Measurements from ENCODE around the gene ARHGAP26. TPM values are rescaled to one million over a fixed set of nuclear protein-coding genes. Genes with fewer than 3 reads are reported as not detected.

ARHGAP26 gene
- total RNA-seq, 1 experiment from 2014 or later = 79.8 TPM

DNA sequence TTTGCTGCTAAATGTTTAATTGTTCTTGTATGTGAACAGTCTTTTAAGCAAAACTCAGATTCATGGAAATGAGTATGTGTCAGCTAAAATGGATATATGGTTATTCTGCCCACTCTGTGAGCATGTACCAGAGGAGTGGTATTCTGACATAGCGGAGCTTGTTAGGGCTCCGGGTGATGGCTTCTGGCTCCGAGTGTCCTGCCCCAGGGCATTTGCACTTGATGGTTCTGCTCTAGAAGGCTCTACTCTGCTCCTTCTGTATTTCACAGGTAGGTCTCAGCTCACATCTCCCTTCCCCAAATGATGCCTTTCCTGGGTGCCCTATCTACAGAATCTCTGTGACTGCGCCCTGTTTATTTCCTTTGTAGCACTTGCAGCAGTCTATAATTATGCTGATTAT is 113.3 kb downstream of the ARHGAP26 start:
- intact Hi-C loops (cut with micrococcal nuclease; ENCODE audit: unreplicated experiment) = no loop called here
- peaks cover 61% of the 10 kb centered on the region for H3K36me3 Mint-ChIP-seq (ENCODE audit: insufficient read depth, unreplicated experiment)
- no peak for TF ChIP-seq CTCF (IDR thresholded peaks at IDR 0.05; ENCODE audit: insufficient read depth in 1 of 2, low read depth in 1 of 2, low read length in 1 of 2, severe bottlenecking in 1 of 2, unreplicated experiment in 1 of 2)
- H3K36me3 ChIP-seq (ENCODE audit: control insufficient read depth, insufficient read depth, low read length) = peaks cover 2% of the 10 kb centered on the region
- H3K27ac Mint-ChIP-seq (ENCODE audit: unreplicated experiment) = no peak overlapping the region
- no peak overlapping the region for H3K4me3 ChIP-seq (ENCODE audit: low read depth, low read length)
- POLR2A ChIA-PET = no interaction called here
- no peaks in the 10 kb centered on the region for H3K9me3 Mint-ChIP-seq (ENCODE audit: unreplicated experiment)
- CTCF ChIA-PET = interaction anchor here (0.6 to 2.3 kb wide), 4 partner anchors 13 to 170 kb away, joined by 3 to 8 read pairs (median 3); no protein-coding TSS in a partner anchor
- no peaks in the 10 kb centered on the region for H3K9me3 ChIP-seq
- H3K4me1 Mint-ChIP-seq (ENCODE audit: low read depth, unreplicated experiment) = peaks cover 15% of the 10 kb centered on the region
- H3K4me1 ChIP-seq = peaks cover 26% of the 10 kb centered on the region
- H3K27me3 ChIP-seq (replicated peaks; ENCODE audit: control insufficient read depth, insufficient read depth, low read length) = no peaks in the 10 kb centered on the region
- H3K4me3 Mint-ChIP-seq (ENCODE audit: unreplicated experiment) = no peak overlapping the region
- no TSS peak for BruUV-seq (replicated peaks)
- no peak for DNase-seq
- no peaks in the 10 kb centered on the region for H3K27me3 Mint-ChIP-seq (ENCODE audit: insufficient read depth, unreplicated experiment)

GRCh38 chr5:142884029-142884428 is 113.9 kb downstream of the ARHGAP26 start:
- POLR2A ChIA-PET = no interaction called here
- Mint-ChIP-seq H3K4me1 (ENCODE audit: low read depth, unreplicated experiment) (peaks cover 15% of the 10 kb centered on the region), H3K4me3 (ENCODE audit: unreplicated experiment) (no peak overlapping the region), H3K9me3 (ENCODE audit: unreplicated experiment) (no peaks in the 10 kb centered on the region), H3K36me3 (ENCODE audit: insufficient read depth, unreplicated experiment) (peaks cover 66% of the 10 kb centered on the region), H3K27me3 (ENCODE audit: insufficient read depth, unreplicated experiment) (no peaks in the 10 kb centered on the region), H3K27ac (ENCODE audit: unreplicated experiment) (no peak overlapping the region)
- H3K4me3 ChIP-seq (ENCODE audit: low read depth, low read length) = no peak overlapping the region
- H3K4me1 ChIP-seq = peaks cover 26% of the 10 kb centered on the region
- BruUV-seq (replicated peaks) = no TSS peak
- TF ChIP-seq CTCF (IDR thresholded peaks at IDR 0.05; ENCODE audit: insufficient read depth in 1 of 2, low read depth in 1 of 2, low read length in 1 of 2, severe bottlenecking in 1 of 2, unreplicated experiment in 1 of 2) = no peak
- peaks cover 1% of the 10 kb centered on the region for H3K36me3 ChIP-seq (ENCODE audit: control insufficient read depth, insufficient read depth, low read length)
- CTCF ChIA-PET = interaction anchor here (0.6 to 2.3 kb wide), 4 partner anchors 37 to 171 kb away, joined by 3 to 8 read pairs (median 3); no protein-coding TSS in a partner anchor
- H3K9me3 ChIP-seq = no peaks in the 10 kb centered on the region
- DNase-seq = no peak
- intact Hi-C loops (cut with micrococcal nuclease; ENCODE audit: unreplicated experiment) = no loop called here
- H3K27me3 ChIP-seq (replicated peaks; ENCODE audit: control insufficient read depth, insufficient read depth, low read length) = no peaks in the 10 kb centered on the region

- Mint-ChIP-seq H3K27me3 (ENCODE audit: insufficient read depth, unreplicated experiment) (no peaks in the 10 kb centered on the region), H3K9me3 (ENCODE audit: unreplicated experiment) (no peaks in the 10 kb centered on the region), H3K36me3 (ENCODE audit: insufficient read depth, unreplicated experiment) (peaks cover 59% of the 10 kb centered on the region), H3K4me3 (ENCODE audit: unreplicated experiment) (no peak overlapping the region), H3K27ac (ENCODE audit: unreplicated experiment) (peak overlapping the region; percentile 63), H3K4me1 (ENCODE audit: low read depth, unreplicated experiment) (peaks cover 15% of the 10 kb centered on the region)
- intact Hi-C loops (cut with micrococcal nuclease; ENCODE audit: unreplicated experiment) = loop anchor here (5.0 kb wide), 1 partner anchor 229 kb away; no protein-coding TSS in a partner anchor
- TF ChIP-seq CTCF (IDR thresholded peaks at IDR 0.05; ENCODE audit: insufficient read depth in 1 of 2, low read depth in 1 of 2, low read length in 1 of 2, severe bottlenecking in 1 of 2, unreplicated experiment in 1 of 2) = no peak
- H3K27me3 ChIP-seq (replicated peaks; ENCODE audit: control insufficient read depth, insufficient read depth, low read length) = no peaks in the 10 kb centered on the region
- peaks cover 1% of the 10 kb centered on the region for H3K36me3 ChIP-seq (ENCODE audit: control insufficient read depth, insufficient read depth, low read length)
- POLR2A ChIA-PET = no interaction called here
- H3K9me3 ChIP-seq = no peaks in the 10 kb centered on the region
- H3K4me3 ChIP-seq (ENCODE audit: low read depth, low read length) = no peak overlapping the region
- CTCF ChIA-PET = interaction anchor here (0.8 kb wide), 1 partner anchor 115 kb away, joined by 3 read pairs; no protein-coding TSS in a partner anchor
- BruUV-seq (replicated peaks) = no TSS peak
- no peak for DNase-seq
- peaks cover 26% of the 10 kb centered on the region for H3K4me1 ChIP-seq
These were observed 116.0 kb downstream of the ARHGAP26 start for GRCh38 chr5:142886211-142886610.
